ENCODE data around the gene ZNF829.

- TF ChIP-seq TAF1 (IDR thresholded peaks at IDR 0.05; ENCODE audit: borderline replicate concordance, insufficient read depth, low read length) (no peak), POLR2AphosphoS5 (IDR thresholded peaks at IDR 0.05; ENCODE audit: low read depth, low read length) (no peak), SIN3A (IDR thresholded peaks at IDR 0.05; ENCODE audit: borderline replicate concordance, insufficient read depth, low read length) (no peak)
- TF ChIP-seq, protein P1, sequence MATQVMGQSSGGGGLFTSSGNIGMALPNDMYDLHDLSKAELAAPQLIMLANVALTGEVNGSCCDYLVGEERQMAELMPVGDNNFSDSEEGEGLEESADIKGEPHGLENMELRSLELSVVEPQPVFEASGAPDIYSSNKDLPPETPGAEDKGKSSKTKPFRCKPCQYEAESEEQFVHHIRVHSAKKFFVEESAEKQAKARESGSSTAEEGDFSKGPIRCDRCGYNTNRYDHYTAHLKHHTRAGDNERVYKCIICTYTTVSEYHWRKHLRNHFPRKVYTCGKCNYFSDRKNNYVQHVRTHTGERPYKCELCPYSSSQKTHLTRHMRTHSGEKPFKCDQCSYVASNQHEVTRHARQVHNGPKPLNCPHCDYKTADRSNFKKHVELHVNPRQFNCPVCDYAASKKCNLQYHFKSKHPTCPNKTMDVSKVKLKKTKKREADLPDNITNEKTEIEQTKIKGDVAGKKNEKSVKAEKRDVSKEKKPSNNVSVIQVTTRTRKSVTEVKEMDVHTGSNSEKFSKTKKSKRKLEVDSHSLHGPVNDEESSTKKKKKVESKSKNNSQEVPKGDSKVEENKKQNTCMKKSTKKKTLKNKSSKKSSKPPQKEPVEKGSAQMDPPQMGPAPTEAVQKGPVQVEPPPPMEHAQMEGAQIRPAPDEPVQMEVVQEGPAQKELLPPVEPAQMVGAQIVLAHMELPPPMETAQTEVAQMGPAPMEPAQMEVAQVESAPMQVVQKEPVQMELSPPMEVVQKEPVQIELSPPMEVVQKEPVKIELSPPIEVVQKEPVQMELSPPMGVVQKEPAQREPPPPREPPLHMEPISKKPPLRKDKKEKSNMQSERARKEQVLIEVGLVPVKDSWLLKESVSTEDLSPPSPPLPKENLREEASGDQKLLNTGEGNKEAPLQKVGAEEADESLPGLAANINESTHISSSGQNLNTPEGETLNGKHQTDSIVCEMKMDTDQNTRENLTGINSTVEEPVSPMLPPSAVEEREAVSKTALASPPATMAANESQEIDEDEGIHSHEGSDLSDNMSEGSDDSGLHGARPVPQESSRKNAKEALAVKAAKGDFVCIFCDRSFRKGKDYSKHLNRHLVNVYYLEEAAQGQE (IDR thresholded peaks at IDR 0.05; ENCODE audit: insufficient read depth in 1 of 2, low read depth in 2 of 2, low read length in 2 of 2), result no peak
These were observed 34.4 kb upstream of the ZNF829 start for GRCh38 chr19:36950335-36951119.

All from PFSK-1 (cell line).